ENCODE data around the gene MAGIX. TPM values are rescaled to one million over a fixed set of nuclear protein-coding genes. Genes with fewer than 3 reads are reported as not detected.

Gene MAGIX
- total RNA-seq, 4 donors from 2014 or later: 5.6 to 28.8 (median 12.7) TPM

DNA sequence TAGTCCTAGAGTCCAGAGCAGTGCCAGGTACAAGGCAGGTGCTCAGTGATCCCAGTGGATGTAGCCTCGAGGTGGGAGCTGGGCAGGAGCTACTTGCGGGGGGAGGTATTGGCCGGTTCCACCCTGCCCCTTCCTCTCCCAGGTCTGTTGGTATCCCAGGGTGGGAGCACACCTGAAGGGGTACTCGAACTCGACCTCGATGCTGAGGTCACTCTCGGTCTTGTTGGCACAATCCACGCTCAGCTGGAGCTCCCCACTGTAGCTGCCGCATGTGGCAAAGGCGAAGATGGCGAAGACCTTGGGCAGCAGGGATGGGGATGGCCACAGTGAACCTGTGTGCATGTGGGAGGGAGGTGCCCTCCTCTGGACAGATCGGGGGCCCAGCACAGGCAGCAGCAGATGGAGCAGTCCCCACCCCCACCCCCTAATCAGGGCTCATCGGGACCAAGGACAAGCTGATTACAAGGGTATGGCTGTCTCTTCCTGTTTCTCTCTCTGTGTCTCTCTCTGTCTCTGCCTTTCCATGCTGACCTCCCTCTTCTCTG, 35.1 kb downstream of the MAGIX start:
- intact Hi-C loops (cut with DNase I; ENCODE audit: low total_unique reads) (no loop called here), in situ Hi-C loops (cut with MboI; ENCODE audit: low pct_ligation_motif_present in 1 of 4, low pct_unique_long_range_greater_than_20kb in 1 of 4, low sequenced_read_pairs in 3 of 4) (no loop called here)
- Histone ChIP-seq H3K27me3 (no peaks in the 10 kb centered on the region), H3K4me3 (no peak overlapping the region), H3K9me3 (no peaks in the 10 kb centered on the region), H3K4me1 (peaks cover 0 to 11% (median 6%) of the 10 kb centered on the region in 4 donors), H3K36me3 (no peaks in the 10 kb centered on the region), H3K27ac (no peak overlapping the region)
- TF ChIP-seq POLR2A (IDR thresholded peaks at IDR 0.05): no peak
- no peak for TF ChIP-seq EP300 (IDR thresholded peaks at IDR 0.05; ENCODE audit: low read depth)
- no peak for TF ChIP-seq POLR2AphosphoS5 (IDR thresholded peaks at IDR 0.05)
- TF ChIP-seq CTCF (IDR thresholded peaks at IDR 0.05): no peak
- DNase-seq: no peak
- WGBS, 2 donors (ENCODE audit: low coverage in 1 of 2): 75% methylated on average over 13 of the region's 13 CpGs; no CpG with 5 or more reads in 1 of the 2 donors

DNA sequence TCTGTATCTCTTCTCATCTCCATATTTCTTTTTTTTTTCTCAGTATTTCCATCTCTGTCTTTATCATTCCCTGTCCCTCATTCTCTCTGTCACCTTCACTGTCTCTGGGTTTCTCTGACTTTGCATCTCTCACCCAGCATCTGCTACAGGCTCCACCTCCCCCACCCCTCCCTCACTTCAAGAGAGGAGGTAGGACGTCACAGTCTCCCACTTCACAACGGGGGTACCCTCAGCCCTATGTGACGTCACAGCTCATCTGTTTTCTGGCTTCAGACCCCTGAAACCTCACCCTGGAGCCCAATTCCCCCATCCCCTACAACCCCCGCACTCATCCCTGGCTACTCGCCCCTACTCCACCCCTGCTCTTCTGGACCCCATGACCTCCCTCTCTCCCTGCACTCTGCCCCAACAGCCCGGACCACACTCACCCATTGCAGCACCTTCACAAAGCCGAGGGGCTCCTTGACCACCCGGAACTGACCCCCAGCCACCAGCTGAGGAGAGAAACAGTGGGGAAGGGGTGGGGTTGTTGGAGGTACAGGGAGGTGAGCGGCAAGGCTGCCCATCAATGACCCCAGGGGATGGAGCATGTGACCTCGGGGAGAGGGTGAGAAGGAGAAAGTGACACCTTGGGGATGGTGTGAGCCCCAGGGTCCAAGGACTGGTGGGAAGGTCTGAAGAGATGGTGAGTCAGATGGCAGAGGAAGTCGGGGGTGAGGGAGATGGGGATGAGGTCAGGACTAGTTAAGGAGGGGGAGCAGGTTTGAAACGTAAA, 36.2 kb downstream of the MAGIX start:
- H3K36me3 ChIP-seq: no peaks in the 10 kb centered on the region
- WGBS, 2 donors (ENCODE audit: low coverage in 1 of 2): 46% methylated on average over 12 of the region's 12 CpGs; no CpG with 5 or more reads in 1 of the 2 donors
- peaks cover 0 to 11% (median 6%) of the 10 kb centered on the region in 4 donors for H3K4me1 ChIP-seq
- intact Hi-C loops (cut with DNase I; ENCODE audit: low total_unique reads) (no loop called here), in situ Hi-C loops (cut with MboI; ENCODE audit: low pct_ligation_motif_present in 1 of 4, low pct_unique_long_range_greater_than_20kb in 1 of 4, low sequenced_read_pairs in 3 of 4) (no loop called here)
- H3K27me3 ChIP-seq: no peaks in the 10 kb centered on the region
- H3K9me3 ChIP-seq: no peaks in the 10 kb centered on the region
- H3K4me3 ChIP-seq: no peak overlapping the region
- no peak for DNase-seq
- TF ChIP-seq EP300 (IDR thresholded peaks at IDR 0.05; ENCODE audit: low read depth): no peak
- TF ChIP-seq CTCF (IDR thresholded peaks at IDR 0.05): no peak
- no peak for TF ChIP-seq POLR2A (IDR thresholded peaks at IDR 0.05)
- TF ChIP-seq POLR2AphosphoS5 (IDR thresholded peaks at IDR 0.05): no peak
- no peak overlapping the region for H3K27ac ChIP-seq

DNA sequence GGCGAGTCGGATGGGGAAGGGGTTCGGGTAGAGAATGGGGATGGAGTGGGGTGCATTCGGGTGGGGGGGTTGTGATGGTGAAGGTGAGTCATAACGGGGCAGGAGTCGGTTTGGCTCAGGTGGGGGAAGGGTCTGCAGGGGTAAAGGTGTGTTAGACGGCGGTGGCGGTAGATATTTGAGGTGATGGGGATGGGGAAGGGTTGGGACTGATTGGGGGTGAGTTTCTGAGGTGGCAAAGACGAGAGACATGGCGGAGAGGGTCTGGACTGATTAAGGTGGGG, 36.7 kb downstream of the MAGIX start:
- no peaks in the 10 kb centered on the region for H3K36me3 ChIP-seq
- TF ChIP-seq POLR2A (IDR thresholded peaks at IDR 0.05) (no peak), POLR2AphosphoS5 (IDR thresholded peaks at IDR 0.05) (no peak), EP300 (IDR thresholded peaks at IDR 0.05; ENCODE audit: low read depth) (no peak), CTCF (IDR thresholded peaks at IDR 0.05) (no peak)
- H3K9me3 ChIP-seq: no peaks in the 10 kb centered on the region
- in situ Hi-C loops (cut with MboI; ENCODE audit: low pct_ligation_motif_present in 1 of 4, low pct_unique_long_range_greater_than_20kb in 1 of 4, low sequenced_read_pairs in 3 of 4) (no loop called here), intact Hi-C loops (cut with DNase I; ENCODE audit: low total_unique reads) (no loop called here)
- H3K27ac ChIP-seq: no peak overlapping the region
- WGBS, 2 donors (ENCODE audit: low coverage in 1 of 2): 8 to 45% methylated on average over 2 to 11 of the region's 11 CpGs
- H3K4me3 ChIP-seq: no peak overlapping the region
- no peak for DNase-seq
- H3K4me1 ChIP-seq: peaks cover 0 to 11% (median 6%) of the 10 kb centered on the region in 4 donors
- no peaks in the 10 kb centered on the region for H3K27me3 ChIP-seq

- in situ Hi-C loops (cut with MboI; ENCODE audit: low pct_ligation_motif_present in 1 of 4, low pct_unique_long_range_greater_than_20kb in 1 of 4, low sequenced_read_pairs in 3 of 4) (no loop called here), intact Hi-C loops (cut with DNase I; ENCODE audit: low total_unique reads) (no loop called here)
- Histone ChIP-seq H3K36me3 (no peaks in the 10 kb centered on the region), H3K4me3 (peak within 1 kb of the TSS in 3 of 4 donors; percentile 17 to 46 (median 23)), H3K4me1 (peaks cover 0 to 11% (median 6%) of the 10 kb centered on the region in 4 donors), H3K27me3 (no peaks in the 10 kb centered on the region), H3K27ac (peak within 1 kb of the TSS; percentile 47 to 74 (median 67)), H3K9me3 (no peaks in the 10 kb centered on the region)
- peak; percentile 91 for DNase-seq
- TF ChIP-seq EP300 (IDR thresholded peaks at IDR 0.05; ENCODE audit: low read depth) (no peak), CTCF (IDR thresholded peaks at IDR 0.05) (no peak), POLR2AphosphoS5 (IDR thresholded peaks at IDR 0.05) (peak; percentile 26 to 76 (median 76)), POLR2A (IDR thresholded peaks at IDR 0.05) (peak; percentile 60)
- WGBS, 2 donors (ENCODE audit: low coverage in 1 of 2): 42% methylated on average over 58 of the region's 61 CpGs; no CpG with 5 or more reads in 1 of the 2 donors
Observed at GRCh38 chrX:49199906-49200771, 37.6 kb downstream of the MAGIX start, which contains the start of gene SYP. TSS of gene SYP (minus strand) at chrX:49200193. CDS start at chrX:49200186, 7 bp downstream.
